GM18867 (cell line): ENCODE measurements around the gene RGS6.

Source experiments
- ATAC-seq: cut with Tn5 transposase; IDR thresholded peaks from one replicate; pipeline ENCODE4 v1.9.1; 2021; ENCODE audit warnings: mild to moderate bottlenecking, moderate library complexity; ENCODE audit not compliant: unreplicated experiment

RGS6 gene

GRCh38 chr14:72154645-72155378 is 222.6 kb downstream of the RGS6 start:
- no peak for ATAC-seq

GRCh38 chr14:72155379-72155993 is 223.3 kb downstream of the RGS6 start:
- ATAC-seq: no peak

- no peak for ATAC-seq
These were observed 232.4 kb downstream of the RGS6 start for GRCh38 chr14:72164420-72165228.

GRCh38 chr14:72165229-72165698 is 233.0 kb downstream of the RGS6 start:
- no peak for ATAC-seq

GRCh38 chr14:72169521-72169920 is 237.3 kb downstream of the RGS6 start:
- ATAC-seq: no peak

- no peak for ATAC-seq
These were observed 239.8 kb downstream of the RGS6 start for GRCh38 chr14:72172049-72172448.

GRCh38 chr14:72172597-72172996 is 240.4 kb downstream of the RGS6 start:
- no peak for ATAC-seq

- ATAC-seq: no peak
These were observed 240.9 kb downstream of the RGS6 start for GRCh38 chr14:72173038-72173720.

GRCh38 chr14:72177251-72177650 is 245.0 kb downstream of the RGS6 start:
- no peak for ATAC-seq

- no peak for ATAC-seq
These were observed 246.3 kb downstream of the RGS6 start for GRCh38 chr14:72178517-72178916.

- no peak for ATAC-seq
These were observed 250.6 kb downstream of the RGS6 start for GRCh38 chr14:72182708-72183432.

- no peak for ATAC-seq
These were observed 251.4 kb downstream of the RGS6 start for GRCh38 chr14:72183631-72184030.

- ATAC-seq: no peak
These were observed 254.3 kb downstream of the RGS6 start for GRCh38 chr14:72186523-72186922.

- ATAC-seq: no peak
These were observed 264.2 kb downstream of the RGS6 start for GRCh38 chr14:72196237-72197015.

GRCh38 chr14:72201645-72202044 is 269.4 kb downstream of the RGS6 start:
- no peak for ATAC-seq

- ATAC-seq: no peak
These were observed 281.2 kb downstream of the RGS6 start for GRCh38 chr14:72213424-72213823.

- no peak for ATAC-seq
These were observed 282.9 kb downstream of the RGS6 start for GRCh38 chr14:72215080-72215479.

- no peak for ATAC-seq
These were observed 284.9 kb downstream of the RGS6 start for GRCh38 chr14:72217135-72217534.

GRCh38 chr14:72222046-72222445 is 289.8 kb downstream of the RGS6 start:
- no peak for ATAC-seq

GRCh38 chr14:72236629-72237028 is 304.4 kb downstream of the RGS6 start:
- no peak for ATAC-seq
